ENCODE measurements around the gene TSC22D4.

DNA sequence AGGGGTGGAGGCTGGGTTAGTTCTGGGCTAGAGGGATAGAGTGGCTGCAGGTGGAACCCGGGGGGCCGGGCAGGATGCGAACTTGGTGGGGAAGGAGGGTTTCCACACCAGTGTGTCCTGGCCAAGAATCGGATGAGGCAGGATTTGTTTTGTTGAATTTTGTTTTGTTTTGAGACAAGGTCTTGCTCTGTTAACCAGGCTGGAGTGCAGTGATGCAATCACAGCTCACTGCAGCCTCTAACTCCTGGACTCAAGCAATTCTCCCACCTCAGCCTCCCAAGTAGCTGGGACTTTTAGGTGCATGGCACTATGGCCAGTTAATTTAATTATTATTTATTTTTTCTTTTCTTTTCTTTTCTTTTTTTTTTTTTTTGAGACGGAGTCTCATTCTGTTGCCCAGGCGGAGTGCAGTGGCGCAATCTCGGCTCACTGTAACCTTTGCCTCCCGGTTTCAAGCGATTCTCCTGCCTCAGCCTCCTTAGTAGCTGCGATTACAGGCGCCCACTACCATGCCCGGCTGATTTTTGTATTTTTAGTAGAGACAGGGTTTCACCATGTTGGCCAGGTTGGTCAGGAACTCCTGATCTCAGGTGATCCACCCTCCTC, 29.7 kb downstream of the TSC22D4 start:
- TF ChIP-seq POLR2A (IDR thresholded peaks at IDR 0.05; ENCODE audit: low read depth, low read length) = no peak
- no peak for TF ChIP-seq TAF1 (IDR thresholded peaks at IDR 0.05; ENCODE audit: low read depth, low read length)
- no peak for TF ChIP-seq POLR2AphosphoS5 (IDR thresholded peaks at IDR 0.05; ENCODE audit: low read depth, low read length)
- no peak for TF ChIP-seq POU2F2 (IDR thresholded peaks at IDR 0.05; ENCODE audit: low read depth, low read length)

Data from GM12891 (cell line).